GM15510 (cell line): Measurements from ENCODE around the gene TSPAN9.

Source experiments
- POLR2A ChIP-seq: IDR thresholded peaks from 3 replicates; pipeline ENCODE4 v1.6.1; 2011; ENCODE audit warnings: borderline replicate concordance; ENCODE audit not compliant: insufficient read length; ENCODE audit errors: extremely low read depth

The TSPAN9 gene

GRCh38 chr12:3246253-3246652 is 169.1 kb downstream of the TSPAN9 start:
- no peak for TF ChIP-seq POLR2A

GRCh38 chr12:3247077-3247476 is 169.9 kb downstream of the TSPAN9 start:
- no peak for TF ChIP-seq POLR2A

DNA sequence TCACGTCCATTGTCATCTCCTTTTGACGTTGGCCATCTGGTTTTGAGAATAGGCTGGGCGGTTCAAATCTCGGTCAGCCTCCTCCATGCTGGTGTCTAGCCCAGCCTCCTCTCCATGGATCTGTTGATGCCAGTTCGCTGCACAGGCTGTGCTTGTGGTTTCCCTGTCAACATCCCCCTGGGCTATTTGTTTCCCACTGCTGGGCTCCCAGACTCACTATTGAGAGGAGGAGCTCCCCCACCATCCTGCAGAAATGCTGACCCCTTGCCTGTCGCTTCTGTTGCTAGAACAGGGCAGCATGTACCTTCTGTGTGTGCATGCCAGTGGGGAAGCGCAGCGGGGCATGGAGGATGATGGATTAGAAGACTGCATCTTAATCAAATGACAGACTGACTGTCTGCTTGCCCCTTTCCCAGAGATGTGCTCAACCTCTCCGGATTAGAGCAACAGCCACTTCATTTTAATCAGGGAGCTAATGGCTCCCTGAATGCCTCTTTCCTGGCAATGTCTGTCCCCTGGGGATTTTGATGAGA is 170.5 kb downstream of the TSPAN9 start:
- no peak for TF ChIP-seq POLR2A

GRCh38 chr12:3249081-3249800 is 172.1 kb downstream of the TSPAN9 start:
- no peak for TF ChIP-seq POLR2A

DNA sequence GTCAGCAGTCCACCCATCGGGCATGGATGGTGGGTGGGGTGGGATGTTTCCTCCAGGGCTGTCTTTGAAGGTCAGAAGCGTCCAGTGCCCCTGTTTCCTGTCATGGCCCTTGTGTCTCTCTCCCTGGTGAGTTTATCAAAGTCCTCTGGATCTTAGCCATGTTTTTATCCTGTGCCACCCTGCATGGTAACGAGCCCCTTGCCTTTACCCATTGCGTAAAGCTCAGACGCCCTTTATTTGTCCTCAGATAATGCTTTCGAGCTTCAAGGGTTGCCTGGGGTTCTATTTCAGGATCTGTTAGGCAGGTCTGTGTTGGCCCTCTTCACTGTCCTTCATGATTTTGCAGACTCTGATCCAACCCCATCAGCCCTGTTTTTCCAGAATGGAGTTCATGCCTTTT is 172.9 kb downstream of the TSPAN9 start:
- TF ChIP-seq POLR2A: no peak

DNA sequence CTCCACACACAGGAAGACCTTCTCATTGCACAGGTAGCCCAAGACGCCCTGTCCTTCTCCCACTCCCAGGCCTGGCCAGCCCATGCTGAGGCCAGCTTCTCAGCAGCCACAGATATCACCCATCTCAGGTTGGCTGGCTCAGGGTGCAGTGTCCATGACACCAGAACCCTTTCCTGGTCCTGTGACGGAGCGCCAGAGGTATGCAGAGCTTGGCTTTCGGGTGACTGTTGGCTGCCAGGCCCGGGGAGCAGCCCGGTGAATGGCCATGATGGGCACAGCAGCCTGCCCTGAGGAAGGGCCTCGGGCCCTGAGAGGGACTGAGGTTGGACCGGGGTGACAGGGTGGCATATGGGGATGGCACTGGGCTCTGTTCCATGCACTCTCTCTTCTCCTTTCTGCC is 173.4 kb downstream of the TSPAN9 start:
- no peak for TF ChIP-seq POLR2A

DNA sequence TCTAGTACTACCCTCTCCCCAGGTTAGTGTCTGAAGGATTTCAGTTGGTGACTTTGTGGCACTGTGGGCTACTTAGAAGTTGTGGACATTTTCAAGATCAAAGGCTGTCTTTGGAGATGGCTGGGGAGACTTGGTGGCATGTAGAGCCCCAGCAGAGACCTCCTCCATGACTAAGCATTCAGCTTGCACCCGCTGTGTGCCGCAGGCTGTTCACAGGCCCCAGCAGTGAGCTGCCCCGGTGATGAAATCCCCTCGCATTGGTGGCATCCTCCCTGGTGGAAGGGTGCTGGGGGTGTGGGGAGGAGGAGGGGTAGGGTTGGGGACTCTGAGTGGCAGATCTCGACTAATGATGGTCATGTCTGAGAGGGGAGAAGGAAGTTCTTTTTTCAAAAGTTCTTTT is 173.9 kb downstream of the TSPAN9 start:
- no peak for TF ChIP-seq POLR2A

DNA sequence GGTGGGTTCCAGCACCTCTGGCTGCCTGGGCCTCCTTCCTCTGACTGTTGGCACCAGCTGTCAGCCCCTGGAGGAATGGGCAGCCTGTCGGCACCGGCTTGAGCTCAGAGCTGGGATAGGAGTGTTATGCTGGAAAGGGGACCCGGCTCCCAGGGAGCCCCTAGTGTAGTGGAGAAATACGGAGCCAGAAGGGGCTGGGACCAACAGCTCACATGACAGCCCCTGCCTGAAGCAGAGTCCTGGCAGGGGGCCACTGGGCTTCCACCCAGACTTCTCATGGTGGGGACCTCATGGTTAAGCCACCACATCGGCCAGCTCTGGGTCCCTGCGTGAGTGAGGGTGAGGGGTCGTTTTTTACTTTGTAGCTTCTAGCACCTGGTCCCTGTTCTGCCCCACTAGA is 174.5 kb downstream of the TSPAN9 start:
- no peak for TF ChIP-seq POLR2A

DNA sequence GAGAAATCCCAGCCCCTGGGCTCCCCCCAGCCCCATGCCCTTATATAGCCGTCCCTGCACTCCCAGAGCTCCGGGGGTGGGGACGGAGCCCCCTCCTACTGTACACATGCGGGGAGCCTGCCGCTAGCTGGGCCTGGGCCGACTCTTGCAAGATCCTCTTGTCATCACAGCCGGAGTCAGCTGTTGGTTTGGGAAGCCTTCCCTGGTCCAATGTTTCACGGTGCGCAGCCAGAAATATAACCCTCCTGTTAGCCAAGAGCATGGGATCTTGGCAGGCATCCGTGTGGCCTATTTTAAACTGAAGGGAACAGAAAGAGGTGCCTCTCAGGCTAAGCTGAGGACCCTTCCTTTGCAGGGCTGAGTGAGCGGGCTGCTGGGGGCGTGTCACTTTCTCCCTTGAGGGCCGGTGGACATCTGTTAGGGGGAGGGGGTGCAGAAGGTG is 175.3 kb downstream of the TSPAN9 start:
- TF ChIP-seq POLR2A: no peak

DNA sequence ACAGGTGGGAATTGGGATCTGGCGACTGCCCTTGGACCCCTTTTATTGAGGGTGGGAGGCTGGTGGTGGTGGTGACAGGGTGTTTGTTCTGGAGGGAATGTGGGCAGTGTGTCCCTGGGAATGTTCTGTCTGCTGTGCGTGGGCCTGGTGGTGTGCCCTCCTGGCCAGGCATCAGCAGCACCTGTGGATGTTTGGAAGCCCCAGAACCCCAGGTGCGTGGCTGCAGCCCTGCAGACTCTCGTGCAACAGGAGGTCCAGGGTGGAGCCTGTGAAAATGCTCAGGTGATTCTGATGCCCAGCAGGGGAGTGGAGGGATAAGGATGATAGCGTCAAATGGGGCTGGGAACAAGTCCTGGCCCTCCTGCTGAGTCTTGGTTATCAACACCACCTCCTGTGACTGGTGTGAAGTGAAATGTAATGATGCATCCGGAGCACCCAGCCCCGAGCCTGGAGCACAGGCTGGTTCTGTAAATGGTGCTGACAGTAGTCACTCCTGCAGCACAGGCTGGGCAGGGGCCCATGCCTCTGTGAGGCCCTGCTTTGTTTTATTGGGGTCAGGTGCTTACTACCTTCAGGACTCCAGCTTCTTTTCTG is 176.6 kb downstream of the TSPAN9 start:
- no peak for TF ChIP-seq POLR2A

DNA sequence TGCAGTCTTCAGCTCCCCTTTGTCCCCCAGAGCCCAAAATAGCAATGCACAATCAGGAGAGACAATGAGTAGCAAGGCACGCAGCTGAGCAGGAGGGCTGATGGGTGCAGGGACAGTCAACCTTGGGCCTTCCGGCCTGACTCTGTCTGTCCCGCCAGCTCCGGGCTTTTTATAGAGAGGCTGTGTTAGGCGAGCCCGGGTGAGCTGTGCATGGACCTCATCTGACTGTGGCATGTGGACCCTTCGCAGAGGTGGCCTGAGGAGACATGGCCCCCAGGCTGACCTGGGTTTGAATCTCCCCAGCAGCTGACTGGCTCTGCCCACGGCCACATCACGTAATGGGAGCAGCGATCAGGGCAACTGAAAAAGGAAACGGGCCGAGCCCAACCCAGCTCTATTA is 177.9 kb downstream of the TSPAN9 start:
- TF ChIP-seq POLR2A: no peak

DNA sequence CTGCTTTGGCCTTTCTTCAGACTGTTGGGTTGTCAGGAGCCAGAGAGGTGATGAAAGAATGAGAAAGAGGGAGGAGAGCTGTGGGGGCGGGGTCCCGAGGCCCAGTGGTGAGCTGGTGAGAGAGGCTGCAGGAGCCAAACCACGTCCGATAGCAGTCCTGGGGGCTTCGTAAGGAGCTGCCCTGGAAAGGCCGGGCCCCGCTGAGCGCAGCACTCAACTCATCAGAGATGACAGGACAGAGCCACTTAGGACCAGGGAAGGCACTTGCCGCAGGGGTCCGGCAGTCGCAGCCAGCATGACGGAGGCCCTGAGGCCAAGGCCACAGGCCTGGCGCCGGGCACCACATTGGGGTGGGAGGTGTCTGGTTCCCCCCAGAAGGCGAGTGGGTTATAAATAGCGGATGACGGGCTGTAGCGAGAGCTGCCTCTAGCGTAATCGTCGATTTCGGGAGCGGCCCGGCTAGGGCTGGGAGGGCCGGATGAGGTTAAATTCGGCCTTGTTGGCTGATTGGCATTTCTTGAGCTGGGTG is 179.0 kb downstream of the TSPAN9 start:
- TF ChIP-seq POLR2A: no peak

DNA sequence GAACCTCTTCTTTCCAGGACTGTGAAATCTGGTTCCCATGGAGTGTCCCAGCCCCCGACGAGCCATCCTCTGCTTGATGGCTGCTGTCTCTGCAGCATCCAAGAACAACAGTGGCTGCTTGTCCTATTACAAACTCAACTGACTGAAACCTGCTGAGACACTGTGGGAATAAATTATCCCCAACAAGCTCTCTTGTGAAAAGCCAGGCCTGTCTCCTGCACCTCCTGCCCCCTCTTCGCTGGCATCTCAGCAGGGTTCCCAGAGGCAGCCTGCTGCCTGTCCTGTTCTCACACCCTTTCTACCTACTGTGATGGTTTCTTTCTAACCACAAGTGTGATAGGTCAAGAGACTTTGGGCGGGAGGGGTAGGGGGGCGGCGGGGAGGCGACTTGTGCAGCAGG is 180.2 kb downstream of the TSPAN9 start:
- TF ChIP-seq POLR2A: no peak

GRCh38 chr12:3259973-3260372 is 182.8 kb downstream of the TSPAN9 start:
- TF ChIP-seq POLR2A: no peak

GRCh38 chr12:3261782-3262359 is 184.7 kb downstream of the TSPAN9 start:
- TF ChIP-seq POLR2A: no peak
